ENCODE measurements around the gene RTRAF.
A peak's percentile ranks its signal among the peaks of the same experiment; 100 is the strongest.

RTRAF gene

DNA sequence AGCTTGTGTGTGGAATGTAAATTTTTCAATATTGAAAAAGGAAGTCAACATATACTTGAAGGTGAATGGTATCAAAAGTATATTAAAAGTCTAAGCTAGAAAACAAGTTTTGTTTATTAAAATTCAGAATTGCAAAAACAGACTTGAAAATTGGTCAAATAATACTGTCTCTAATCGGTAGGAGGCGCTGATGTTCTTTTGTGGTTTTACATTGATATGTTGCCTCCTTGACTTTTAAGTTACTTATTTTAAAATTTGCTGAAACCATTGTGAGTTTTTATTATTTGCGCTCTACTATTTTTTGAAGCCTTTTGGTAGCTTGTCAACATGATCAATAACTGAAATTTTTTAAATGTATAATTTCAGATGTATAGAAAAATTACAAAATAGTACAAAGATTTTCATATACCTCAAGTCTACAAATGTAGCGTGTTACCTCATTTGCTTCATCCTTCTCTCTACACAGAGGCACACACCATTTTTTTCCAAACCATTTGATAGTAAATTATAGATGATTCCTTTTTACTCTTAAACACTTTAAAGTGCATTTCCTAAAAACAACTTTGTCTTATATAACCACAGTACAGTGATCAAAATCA, 6.9 kb downstream of the RTRAF start:
- peak; percentile 68 for DNase-seq

DNA sequence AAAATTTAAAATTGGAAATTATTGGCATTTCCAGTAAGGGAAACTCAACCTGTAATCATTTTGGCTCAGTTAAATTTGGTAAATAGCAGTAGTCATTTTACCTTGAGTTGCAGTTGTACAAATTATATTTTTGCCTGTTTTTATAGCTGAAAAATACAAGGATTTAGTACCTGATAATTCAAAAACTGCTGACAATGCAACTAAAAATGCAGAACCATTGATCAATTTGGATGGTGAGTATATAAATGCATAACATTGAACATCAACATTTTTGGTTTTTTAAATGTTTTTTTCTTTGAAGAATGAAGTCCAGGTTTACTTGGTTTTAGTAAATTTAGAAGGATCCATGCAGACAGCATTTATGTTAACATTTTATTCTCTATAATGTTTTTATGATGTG, 9.0 kb downstream of the RTRAF start:
- no peak for DNase-seq

DNA sequence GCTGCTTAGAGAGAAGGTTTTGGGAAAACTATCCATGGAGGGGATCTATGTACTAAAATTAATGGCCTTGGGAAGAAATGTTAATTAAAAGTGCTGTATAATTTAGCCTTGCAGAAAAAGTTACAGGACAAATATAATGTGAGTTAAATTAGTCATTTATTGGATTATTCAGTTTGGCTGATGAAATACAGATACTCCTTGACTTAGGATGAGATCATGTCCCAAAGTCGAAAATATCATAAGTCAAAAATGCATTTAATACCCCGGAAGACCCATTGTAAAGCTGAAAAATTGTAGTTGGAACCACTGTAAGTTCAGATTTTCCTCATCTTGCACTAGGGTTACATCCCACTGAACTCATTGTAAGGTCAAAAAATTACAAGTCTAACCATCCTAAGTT, 9.7 kb downstream of the RTRAF start:
- DNase-seq: no peak

DNA sequence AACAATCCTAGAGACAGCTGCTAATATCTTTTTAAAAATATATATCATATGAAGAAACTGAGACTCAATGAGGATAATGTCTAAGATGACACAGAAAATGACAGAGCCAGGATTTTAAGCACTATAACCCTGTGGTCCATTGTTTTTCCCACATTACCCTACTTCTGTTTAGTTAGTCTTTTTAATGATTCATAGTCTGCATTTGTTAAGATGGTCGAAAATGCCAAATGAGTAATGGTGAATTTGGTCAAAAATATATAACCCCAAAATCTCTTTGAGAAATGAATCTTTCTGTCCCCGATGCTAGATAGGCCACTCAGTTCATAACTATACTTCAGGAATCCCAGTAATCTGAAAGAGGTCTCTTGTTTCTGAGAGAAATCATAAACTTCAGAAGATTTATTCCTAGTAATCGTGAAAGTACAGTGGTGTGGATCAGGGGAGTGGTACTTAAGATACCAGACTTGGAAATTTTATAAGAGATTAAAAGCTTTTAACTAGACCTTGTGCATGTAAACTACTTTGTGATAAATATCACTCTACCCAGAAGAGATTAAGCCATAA, 10.8 kb downstream of the RTRAF start:
- no peak for DNase-seq

DNA sequence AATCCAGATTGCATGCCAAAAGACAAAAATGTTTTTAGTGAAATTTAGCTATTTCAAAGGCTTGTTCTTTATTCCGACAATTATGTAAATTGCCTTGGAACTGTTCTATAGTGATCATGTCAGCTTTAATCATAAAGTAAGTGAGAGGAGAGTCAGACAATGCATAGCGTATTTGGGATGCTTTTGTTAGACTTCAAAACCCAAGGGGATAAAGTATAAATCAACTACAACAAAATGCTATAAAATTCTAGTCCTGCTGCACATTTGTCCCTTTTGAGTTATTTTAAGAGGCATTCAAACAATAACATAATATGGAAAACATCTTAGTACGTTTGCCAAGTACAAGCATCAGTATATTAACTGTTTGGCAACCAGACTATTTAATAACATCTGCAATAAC, 11.3 kb downstream of the RTRAF start:
- no peak for DNase-seq

DNA sequence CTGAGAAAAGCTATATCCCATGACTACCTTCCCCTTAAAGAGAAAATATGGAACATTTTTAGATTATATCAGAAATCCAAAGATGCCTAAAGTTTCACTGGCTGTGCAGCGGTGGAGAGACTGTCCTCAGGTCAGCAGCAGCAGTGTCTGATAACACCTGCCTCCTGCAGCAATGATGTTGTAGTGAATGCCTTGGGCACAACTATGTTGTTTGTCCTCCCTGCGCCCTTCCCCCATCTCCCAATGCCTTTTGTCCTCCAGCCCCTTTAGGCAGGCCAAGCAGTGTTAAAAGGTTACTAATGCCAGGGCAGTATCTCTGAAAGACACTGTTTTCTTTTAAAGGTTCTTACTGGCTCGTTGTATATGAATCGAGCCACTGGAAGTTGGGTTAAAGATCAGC, 13.2 kb downstream of the RTRAF start:
- DNase-seq: no peak

DNA sequence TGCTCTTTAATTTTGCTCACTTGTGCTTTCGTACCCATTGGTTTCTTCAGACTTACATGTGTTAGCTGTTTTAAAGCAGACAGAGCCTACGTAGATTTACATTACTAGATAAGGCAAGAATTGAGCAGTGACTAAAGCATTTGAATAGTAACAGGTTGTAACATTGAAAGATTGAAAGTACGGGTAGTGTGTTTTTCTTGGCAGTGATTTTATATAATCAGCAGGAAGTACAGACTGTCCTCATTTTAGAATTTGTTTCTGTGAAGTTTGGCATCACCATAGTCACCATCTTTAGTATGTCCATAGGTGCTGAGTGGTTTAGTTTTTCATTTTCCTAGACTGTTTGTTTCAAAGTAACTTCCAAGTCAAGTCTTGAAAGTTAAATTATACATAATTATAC, 14.0 kb downstream of the RTRAF start:
- no peak for DNase-seq

DNA sequence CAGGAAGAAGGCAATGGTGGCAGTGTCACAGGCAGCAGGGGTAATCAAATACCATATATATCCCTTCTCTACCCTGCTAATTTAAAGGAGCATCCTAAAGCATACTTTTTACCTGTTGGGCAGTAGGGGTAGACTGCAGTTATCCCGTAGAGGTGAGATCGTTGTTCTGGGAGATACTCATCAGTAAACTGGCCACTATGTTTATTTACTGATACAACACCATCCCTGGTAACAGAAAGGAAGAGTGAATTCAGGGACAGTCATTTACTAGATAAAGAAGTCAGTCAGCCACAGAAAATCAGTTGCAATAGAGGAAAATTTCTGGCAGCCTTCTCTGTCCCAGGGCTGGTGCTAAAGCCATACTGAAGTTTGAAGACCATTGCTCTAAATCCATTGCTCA, 16.3 kb downstream of the RTRAF start:
- DNase-seq: no peak

DNA sequence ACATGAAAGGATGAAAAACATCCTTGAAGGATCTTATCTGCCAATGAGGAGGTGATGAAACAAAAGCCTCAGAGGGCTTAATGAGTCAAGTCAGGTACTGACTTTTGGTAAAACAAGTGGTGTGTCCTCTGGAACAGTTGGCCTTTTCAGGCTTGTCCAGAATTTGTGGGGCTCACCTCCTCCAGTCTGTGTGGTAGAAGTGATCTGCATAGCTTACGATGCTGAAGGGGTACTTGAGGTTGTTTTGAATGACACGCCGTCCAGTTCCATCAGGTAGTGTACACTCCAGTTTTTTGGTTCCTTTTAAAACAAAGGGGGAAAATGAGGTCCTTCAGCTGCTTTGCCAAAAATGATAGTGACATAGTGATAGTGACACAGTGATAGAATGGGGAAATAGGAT, 17.0 kb downstream of the RTRAF start:
- DNase-seq: no peak

DNA sequence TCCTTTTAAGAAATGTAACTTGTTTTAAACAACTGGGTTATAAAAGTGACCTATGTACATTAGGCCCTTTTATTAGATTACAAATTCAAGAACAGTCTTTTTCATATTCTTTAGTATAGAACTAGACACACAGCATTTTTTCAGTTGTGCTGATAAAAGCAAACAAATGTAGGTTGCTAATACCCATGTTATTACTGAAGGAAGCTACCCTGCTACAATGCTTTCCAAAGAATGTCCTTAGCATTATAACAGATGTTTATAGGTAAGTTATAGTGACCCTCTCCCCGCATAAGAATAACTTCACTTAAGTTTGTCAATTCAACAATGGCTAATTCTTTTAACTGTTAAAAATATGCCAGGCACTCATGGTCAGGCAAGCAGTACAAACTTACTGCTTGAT, 17.9 kb downstream of the RTRAF start:
- DNase-seq: no peak

DNA sequence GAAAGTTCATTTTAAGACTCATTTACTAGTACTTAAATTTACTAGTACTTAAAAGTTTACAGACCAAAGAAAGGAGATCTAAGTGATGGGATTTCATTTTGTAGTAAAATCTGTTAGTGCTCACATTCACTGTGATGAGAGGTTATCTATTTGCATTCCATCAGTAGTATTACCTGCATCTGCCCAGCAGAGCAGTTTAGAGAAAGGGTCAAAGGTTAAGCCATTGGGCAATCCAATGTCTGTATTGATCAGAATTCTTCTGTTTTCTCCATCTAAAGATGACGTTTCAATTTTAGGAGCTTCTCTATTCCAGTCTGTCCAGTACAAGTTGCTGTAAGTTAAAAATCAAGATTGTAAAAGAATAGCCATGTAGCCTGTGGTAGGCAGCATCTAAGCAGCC, 18.3 kb downstream of the RTRAF start:
- no peak for DNase-seq

DNA sequence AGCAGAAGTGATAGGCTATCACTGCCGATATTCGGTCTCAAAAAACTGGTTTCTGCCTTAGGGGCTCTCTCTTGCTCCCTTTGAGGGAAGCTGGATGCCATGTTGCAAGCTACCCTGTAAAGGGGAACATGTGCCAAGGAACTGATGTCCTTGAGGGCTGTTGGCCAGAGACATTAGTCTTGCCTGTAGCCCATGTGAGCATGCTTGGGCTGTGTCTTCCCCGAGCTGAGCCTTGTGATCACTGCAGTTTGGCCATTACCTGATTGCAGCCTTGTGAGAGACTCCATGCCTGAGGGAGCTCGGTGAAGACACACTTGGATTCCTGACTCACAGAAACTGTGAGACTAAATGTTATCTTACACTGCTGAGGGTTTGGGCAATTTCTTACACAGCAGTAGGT, 18.8 kb downstream of the RTRAF start:
- no peak for DNase-seq

DNA sequence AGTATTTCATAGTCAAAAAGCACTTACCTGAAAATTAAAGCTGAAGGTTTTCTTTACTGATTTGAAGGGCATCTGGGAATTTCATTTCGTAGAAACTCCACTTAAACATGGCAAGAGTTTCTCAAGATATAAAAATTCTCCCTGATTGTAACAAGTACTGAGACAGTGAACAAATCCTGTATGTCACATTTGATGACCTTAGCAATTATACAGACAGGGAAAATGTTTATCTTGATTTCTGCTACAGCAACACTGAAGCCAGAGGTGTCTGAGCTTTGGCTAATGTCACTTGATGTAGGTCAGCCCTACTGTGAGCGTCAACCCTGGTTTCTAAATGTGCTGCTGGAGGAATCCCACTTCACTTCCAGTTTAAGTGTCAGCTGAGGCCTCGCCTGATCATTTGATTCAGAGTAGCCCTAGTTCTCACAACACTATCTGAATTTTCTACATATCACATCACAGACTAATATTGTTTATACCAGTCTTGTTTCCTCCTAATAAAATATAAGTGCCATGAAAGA, 20.9 kb downstream of the RTRAF start:
- no peak for DNase-seq

DNA sequence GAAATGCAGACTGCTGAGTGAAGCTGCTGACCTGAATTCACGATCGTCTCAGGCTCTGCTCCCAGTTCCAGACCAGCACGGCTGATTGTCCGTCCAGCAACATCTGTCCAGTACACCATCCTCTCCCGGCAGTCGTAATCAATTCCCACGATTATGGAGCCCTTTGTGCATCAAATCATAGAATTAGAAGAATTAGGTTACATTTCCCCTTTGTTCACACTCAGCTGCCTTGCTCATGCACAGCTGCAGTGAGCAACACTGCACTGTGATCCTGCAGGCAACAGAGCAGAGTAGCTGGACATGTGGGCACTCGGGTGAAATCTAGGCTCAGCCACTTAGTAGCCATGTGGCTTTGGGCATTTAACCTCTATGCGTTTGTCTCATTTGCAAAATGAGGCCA, 22.2 kb downstream of the RTRAF start:
- DNase-seq: no peak

DNA sequence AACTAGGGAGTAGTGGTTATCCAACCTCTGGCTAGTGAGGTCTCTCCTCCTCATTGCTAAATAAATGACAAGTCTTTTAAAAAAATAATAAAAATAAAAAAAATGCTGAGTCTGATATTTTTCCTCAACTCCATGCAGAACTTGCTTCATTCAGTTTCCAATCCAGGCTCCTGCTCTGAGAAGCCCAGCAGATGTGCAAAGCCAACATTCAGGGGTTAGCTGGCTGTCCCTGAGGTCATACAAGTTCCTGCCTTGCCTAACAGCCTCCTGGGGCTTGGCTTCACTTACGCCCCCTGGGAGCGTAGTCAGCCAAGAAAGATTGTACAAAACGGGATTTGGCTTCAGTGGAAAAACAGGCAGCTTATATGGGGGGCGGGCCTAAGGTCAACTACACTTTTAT, 23.3 kb downstream of the RTRAF start:
- DNase-seq: no peak

DNA sequence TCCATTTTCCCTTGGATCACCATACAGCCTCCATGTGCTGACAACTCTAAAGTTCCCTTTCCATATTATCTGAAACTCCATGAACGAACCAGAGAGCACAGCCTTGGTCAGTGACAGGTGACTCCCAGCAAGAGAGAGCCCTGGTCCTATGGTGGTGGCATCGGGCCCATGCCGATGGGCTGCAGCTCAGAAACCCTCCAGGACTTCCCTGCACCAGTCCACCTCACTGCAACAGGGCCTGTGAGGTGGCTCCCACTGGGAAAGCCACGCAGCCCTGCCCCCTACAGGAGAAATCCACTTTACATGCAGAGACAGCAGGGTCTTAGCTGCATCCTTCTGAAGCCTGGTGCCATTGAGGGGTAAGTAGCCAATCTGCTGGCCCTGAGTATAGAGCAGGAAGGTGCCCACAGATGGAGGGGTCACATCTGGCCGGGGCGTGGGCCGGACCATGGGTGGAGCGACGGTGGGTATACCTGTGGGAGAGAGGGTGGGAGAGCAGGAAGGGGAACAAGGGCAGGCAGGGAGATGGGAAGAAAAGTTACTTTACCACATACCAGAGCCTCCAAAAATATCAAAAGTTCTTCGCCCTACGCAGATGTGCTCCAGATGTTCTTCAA, 24.7 kb downstream of the RTRAF start:
- DNase-seq: peak; percentile 25

DNA sequence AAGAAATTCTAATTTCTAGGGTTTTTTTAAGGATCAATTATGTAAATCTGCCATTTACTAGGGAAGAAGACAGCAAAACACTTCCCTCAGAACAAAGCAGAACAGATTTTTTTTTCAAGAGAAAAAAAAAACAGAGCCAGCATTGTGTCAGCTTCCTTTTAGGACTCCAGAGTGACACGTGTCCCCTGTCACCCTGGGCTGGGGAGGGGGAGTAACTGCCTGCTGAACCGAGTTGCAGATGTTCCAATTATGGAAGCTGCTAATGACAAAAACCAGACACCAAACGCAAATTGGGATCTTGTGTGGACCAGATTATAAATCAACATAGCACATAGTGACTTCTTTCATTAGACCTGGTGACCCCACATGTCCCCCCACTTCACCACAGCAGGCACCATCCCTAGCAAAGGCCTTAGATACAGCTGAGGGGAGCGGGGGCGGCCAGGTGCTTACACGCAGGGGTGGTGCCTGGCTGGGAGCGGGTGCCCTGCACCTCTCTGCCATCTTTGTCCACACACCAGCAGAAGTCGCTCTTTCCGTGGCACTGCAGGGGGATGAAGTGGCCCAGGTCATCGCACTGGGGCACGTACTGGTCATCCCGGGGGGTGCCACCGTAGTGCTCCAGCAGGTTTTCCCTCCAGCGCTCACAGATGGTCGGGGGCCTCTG, 25.4 kb downstream of the RTRAF start:
- DNase-seq: no peak

DNA sequence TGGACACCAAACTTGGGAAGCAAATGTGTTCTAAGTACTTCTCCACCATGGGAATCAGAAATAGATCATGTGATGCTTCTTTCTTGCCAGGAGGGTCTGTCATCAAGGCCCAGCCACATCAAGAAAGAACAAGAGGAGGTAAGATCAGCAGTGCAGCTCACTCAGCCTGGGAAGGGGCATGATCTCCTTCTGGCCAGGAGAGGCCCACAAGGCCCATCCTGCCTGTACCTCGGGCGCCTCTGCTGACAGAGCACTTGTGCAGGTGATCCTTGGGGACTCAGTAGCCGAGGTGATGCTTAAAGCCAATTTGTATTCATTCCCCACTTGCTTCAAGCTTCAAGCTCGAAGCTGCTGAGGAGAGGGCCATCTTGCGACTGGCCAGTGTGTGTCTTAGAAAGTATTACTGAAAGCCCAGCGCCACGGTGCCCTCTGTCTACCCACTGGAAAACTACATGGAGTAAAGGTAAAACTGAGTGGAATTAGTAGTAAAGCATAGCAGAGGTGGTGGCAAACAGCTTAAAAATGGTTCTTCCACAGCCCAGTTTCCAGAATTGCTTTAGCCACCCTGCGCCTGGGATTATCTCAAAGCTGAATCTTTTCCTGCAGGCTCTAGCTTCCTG, 26.2 kb downstream of the RTRAF start:
- DNase-seq: peak; percentile 46

DNA sequence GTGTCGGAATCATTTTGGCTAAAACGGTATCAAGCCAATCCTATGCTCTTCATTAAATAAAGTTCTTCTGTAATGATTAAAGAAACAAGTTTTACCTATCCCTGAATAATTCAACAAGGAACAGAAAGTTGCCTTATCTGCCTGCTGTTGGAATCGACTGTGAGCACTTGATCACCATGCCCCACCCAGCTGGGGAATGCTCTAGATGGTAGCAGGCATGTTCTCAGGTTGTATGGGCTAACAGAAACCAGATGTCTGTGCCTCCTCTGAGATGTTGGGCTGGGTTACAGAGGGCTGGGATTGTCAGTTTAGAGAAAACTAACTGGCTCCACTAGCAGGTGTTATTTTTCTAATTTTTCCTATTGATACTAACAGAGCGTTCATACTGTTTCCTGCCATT, 28.9 kb downstream of the RTRAF start:
- peak; percentile 68 for DNase-seq

DNA sequence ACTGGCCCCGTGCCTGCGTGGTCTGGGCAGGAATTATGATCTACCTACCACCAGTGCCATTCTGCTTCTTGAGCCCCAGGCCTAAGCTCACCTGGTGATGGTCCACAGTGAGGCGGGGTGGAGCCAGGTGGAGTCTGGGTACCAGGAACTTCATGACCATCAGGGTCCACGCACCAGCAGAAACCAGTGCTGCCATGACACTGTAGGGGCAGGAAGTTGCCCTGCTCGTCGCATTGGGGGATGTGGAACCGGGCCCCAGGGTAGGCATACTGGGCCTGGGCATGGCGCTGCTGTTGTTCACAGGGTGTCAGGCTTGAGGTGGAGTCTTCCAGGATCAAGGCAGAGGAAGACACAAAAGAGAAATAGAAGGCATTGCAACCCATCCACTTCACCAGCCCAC, 29.6 kb downstream of the RTRAF start:
- DNase-seq: no peak

DNA sequence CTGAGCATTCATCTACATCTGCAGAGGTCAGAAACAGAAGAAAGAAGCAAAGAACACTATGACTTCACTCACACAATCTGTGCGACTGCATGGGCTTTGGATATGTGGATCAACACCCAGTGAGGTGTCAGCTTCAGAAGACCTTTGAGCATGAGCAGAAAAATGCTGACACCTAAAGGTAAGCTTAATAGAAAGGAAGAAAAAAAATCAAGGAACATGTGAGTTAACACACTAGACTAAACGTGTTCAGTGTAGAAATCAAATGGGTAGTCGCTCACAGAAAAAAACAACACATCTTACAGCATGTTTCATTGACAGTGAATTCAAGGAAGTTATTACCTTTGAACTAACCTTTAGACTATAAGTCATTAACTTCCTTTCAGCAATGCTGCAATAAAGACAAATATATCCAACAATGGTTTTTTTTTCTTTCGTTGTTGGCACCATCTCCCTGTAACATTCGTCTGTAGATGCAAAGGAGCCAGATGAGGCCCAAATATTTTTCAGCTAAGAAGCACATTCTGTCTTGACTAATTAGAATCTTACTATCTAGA, 30.9 kb downstream of the RTRAF start:
- no peak for DNase-seq

DNA sequence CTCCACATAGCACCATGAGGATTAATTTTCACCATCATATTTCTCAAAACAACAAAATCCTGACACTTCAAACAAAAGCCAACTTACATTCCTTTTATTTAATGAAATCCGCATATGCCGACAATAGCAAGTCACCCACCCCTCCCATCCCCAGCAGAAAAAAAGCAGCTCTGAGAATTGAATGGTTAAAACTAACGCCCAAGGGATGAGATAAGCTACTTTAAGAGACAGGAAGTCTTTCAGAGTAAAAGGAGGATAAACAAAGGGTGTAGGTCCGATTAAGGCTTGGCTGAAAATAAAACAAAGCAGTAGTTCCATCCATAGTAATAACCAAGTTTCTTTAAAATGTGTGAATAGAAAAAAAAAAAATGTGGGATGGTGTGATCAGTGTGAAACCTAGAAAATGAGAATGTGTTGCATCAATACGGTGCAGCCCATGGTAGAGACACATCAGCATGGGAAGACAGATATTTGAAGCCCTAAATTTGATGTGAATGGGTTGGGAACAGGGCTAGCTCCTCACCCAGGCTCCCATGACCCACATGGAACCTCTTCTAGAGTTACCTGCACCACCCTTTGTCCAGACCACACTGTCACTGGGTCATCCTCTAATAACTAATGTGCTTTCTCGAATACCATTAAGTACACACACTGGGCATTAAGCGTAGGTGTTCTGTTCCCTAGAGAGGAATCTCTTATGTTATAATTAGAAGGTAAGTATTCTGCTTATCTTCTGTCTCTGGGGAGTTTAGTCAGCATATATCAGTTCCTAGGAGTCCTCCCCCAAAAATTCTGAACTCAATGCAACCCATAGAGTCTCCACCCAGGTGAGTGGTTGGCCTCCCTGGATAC, 31.7 kb downstream of the RTRAF start:
- DNase-seq: peak; percentile 86

Data from hematopoietic multipotent progenitor cell treated with erythropoietin and hydrocortisone succinate and interleukin-3 and kit ligand, for 8 days (in vitro differentiated cells).